Fibroblast of mammary gland (primary cell): ENCODE data around the gene CORO1A.
"Not testable (repeated sequence)": the region's sequence is repeated elsewhere in the genome, so short reads cannot be mapped to it uniquely, and the experiment has no call there.

Experiments used
- DNase-seq: peaks from one replicate; pipeline ENCODE4 v3.0.0-alpha.2; 2010; ENCODE audit warnings: low read depth
- H3K4me3 ChIP-seq: 2 replicates; pipeline ENCODE4 v1.5.1; 2011; ENCODE audit warnings: low read depth, mild to moderate bottlenecking, low read length, moderate library complexity; ENCODE audit not compliant: control insufficient read depth

The CORO1A gene

GRCh38 chr16:30194172-30194925 lies 10.9 kb downstream of the CORO1A start:
- DNase-seq, result not testable (repeated sequence)
- peak overlapping the region; percentile 35 for H3K4me3 ChIP-seq

GRCh38 chr16:30197001-30197400 lies 13.6 kb downstream of the CORO1A start:
- not testable (repeated sequence) for H3K4me3 ChIP-seq, DNase-seq

- H3K4me3 ChIP-seq, DNase-seq: not testable (repeated sequence)
Observed at GRCh38 chr16:30199049-30199448, 15.6 kb downstream of the CORO1A start, which contains the start of gene SULT1A3. TSS of gene SULT1A3 (plus strand) at chr16:30199255. CDS start at chr16:30200729, 1,474 bp downstream.

GRCh38 chr16:30199608-30200343 lies 16.4 kb downstream of the CORO1A start:
- not testable (repeated sequence) for DNase-seq, H3K4me3 ChIP-seq

- DNase-seq, result not testable (repeated sequence)
- H3K4me3 ChIP-seq, result peak overlapping the region; percentile 29
Observed at GRCh38 chr16:30205541-30206236, 22.3 kb downstream of the CORO1A start.

- not testable (repeated sequence) for H3K4me3 ChIP-seq
Observed at GRCh38 chr16:30206252-30206651, 22.9 kb downstream of the CORO1A start.

GRCh38 chr16:30207063-30207704 lies 23.8 kb downstream of the CORO1A start:
- not testable (repeated sequence) for DNase-seq, H3K4me3 ChIP-seq

More at GRCh38 chr16:30206252-30206651, 22.9 kb downstream of the CORO1A start:
- DNase-seq, result not testable (repeated sequence)

GRCh38 chr16:30209032-30209431 lies 25.6 kb downstream of the CORO1A start:
- not testable (repeated sequence) for H3K4me3 ChIP-seq, DNase-seq

- not testable (repeated sequence) for DNase-seq
Observed at GRCh38 chr16:30211414-30211813, 28.0 kb downstream of the CORO1A start.

GRCh38 chr16:30217082-30217481 lies 33.7 kb downstream of the CORO1A start:
- not testable (repeated sequence) for DNase-seq, H3K4me3 ChIP-seq

More at GRCh38 chr16:30211414-30211813, 28.0 kb downstream of the CORO1A start:
- not testable (repeated sequence) for H3K4me3 ChIP-seq
